ENCODE data around the gene UTS2R.

GRCh38 chr17:82384730-82385481 lies 13.3 kb downstream of the UTS2R start:
- TF ChIP-seq PAX5 (IDR thresholded peaks at IDR 0.05; ENCODE audit: insufficient read depth, low read length, severe bottlenecking) (no peak), TAF1 (IDR thresholded peaks at IDR 0.05; ENCODE audit: low read depth, low read length) (no peak)

Data from GM12891 (cell line).